ENCODE measurements around the gene ARID5B.

DNA sequence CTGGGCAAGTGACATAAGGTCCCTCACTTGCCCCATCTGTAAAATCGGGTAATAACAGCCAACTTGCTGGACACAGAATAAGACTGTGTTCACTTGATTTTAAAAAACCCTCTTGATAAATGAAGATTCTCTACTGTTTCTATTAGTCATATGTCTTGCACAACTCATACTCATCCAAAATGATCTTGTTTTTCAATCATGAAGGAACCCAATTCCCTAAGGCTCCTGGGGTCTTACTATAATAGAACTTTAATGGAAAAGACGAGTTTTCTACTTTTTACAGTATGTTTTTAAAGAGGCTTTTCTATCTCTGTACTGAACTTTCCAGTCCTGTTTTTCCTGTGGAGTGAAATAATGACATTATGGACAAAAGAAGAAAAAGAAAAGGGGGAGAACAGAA lies 103.8 kb downstream of the ARID5B start:
- TF ChIP-seq, protein P1, sequence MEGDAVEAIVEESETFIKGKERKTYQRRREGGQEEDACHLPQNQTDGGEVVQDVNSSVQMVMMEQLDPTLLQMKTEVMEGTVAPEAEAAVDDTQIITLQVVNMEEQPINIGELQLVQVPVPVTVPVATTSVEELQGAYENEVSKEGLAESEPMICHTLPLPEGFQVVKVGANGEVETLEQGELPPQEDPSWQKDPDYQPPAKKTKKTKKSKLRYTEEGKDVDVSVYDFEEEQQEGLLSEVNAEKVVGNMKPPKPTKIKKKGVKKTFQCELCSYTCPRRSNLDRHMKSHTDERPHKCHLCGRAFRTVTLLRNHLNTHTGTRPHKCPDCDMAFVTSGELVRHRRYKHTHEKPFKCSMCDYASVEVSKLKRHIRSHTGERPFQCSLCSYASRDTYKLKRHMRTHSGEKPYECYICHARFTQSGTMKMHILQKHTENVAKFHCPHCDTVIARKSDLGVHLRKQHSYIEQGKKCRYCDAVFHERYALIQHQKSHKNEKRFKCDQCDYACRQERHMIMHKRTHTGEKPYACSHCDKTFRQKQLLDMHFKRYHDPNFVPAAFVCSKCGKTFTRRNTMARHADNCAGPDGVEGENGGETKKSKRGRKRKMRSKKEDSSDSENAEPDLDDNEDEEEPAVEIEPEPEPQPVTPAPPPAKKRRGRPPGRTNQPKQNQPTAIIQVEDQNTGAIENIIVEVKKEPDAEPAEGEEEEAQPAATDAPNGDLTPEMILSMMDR (IDR thresholded peaks at IDR 0.05; ENCODE audit: low read depth, low read length), result no peak
- TF ChIP-seq POLR2A (IDR thresholded peaks at IDR 0.05; ENCODE audit: extremely low read depth, insufficient read length), result no peak
- TF ChIP-seq, protein P2, sequence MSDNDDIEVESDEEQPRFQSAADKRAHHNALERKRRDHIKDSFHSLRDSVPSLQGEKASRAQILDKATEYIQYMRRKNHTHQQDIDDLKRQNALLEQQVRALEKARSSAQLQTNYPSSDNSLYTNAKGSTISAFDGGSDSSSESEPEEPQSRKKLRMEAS (IDR thresholded peaks at IDR 0.05; ENCODE audit: low read depth, low read length), result no peak
